Activated naive CD8-positive, alpha-beta T cell treated with anti-CD3 and anti-CD28 coated beads, Interleukin-2, amount 50 U/mL, for 24 hours (primary cell): ENCODE data around the gene PIGU.

Source experiments
- ATAC-seq: fragments of 150-1000 bp; cut with Tn5 transposase; one replicate; pipeline ENCODE4 v1.10.0; 2021
- DNase-seq: peaks from one replicate; pipeline ENCODE4 v3.0.0; 2021
- H3K27ac Mint-ChIP-seq: one replicate; pipeline ENCODE4 v1.8.0; 2021; ENCODE audit warnings: mild to moderate bottlenecking, mixed read lengths
- H3K27me3 Mint-ChIP-seq: one replicate; pipeline ENCODE4 v1.8.0; 2021; ENCODE audit warnings: mixed read lengths
- H3K36me3 Mint-ChIP-seq: one replicate; pipeline ENCODE4 v1.8.0; 2021; ENCODE audit warnings: low read depth, mixed read lengths
- H3K4me1 Mint-ChIP-seq: one replicate; pipeline ENCODE4 v1.8.0; 2021; ENCODE audit warnings: mixed read lengths
- H3K4me3 Mint-ChIP-seq: one replicate; pipeline ENCODE4 v1.8.0; 2021; ENCODE audit warnings: mild to moderate bottlenecking, moderate library complexity, mixed read lengths
- H3K9me3 Mint-ChIP-seq: one replicate; pipeline ENCODE4 v1.8.0; 2021; ENCODE audit warnings: mixed read lengths

The PIGU gene

DNA sequence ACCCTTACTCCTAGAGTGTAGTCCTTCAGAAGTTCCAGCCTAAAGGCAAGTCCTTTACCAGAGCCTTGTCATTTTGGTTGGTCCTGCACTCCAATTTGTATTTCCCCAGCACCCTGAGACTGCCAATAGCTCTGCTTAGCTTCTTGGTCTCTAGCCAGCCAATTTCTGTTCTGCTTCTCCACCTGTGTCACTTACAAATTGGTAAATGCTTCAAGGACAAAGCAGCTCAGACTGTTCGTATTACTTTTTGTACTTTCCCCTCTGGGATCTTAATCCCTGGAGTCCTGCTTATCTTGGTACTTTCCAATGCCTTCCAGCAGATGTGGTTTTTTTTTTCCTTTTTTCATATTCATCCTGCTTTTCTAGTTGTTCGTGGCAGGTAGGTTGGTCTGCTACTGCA, 25.7 kb downstream of the PIGU start:
- Mint-ChIP-seq H3K27me3 (no peaks in the 10 kb centered on the region), H3K4me3 (no peak overlapping the region), H3K36me3 (peaks cover 19% of the 10 kb centered on the region), H3K4me1 (no peaks in the 10 kb centered on the region), H3K27ac (no peak overlapping the region), H3K9me3 (no peaks in the 10 kb centered on the region)
- DNase-seq: no peak
- ATAC-seq: no peak

DNA sequence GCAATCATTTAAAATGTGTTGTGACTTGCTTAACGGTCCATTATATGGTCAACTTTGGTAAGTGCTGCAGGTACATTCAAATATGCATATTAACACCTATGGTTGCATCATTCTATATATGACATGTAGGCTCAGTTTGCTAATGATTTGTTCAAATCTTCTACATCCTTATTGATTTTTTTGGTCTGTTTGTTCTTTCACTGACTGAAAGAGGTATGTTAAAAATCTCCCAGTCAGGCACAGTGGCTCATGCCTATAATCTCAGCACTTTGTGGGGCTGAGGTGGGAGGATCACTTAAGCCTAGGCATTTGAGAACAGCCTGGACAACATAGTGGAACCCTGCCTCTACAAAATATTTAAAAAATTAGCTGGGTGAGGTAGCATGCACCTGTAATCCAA, 29.2 kb downstream of the PIGU start:
- Mint-ChIP-seq H3K4me3 (no peak overlapping the region), H3K27me3 (no peaks in the 10 kb centered on the region)
- no peak for ATAC-seq

DNA sequence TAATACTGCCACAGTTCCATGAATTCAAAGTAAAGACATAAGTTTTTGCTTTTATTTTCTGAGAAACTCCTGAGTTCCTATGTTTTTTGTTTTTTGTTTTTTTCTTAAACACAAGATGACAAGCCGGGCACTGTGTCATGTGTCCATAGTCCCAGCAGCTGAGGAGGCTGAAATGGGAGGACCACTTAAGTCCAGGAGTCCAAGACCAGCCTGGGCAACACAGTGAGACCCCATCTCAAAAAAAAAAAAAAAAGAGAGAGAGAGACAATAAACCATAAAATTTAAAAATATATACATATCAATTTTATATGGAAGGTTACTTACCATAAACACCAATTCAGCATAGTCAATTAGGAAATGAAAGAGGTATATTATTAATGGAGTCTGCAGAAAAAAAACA, 31.9 kb downstream of the PIGU start:
- Mint-ChIP-seq H3K27me3 (no peaks in the 10 kb centered on the region), H3K36me3 (peaks cover 5% of the 10 kb centered on the region), H3K9me3 (no peaks in the 10 kb centered on the region), H3K4me3 (no peak overlapping the region), H3K4me1 (no peaks in the 10 kb centered on the region), H3K27ac (no peak overlapping the region)
- DNase-seq (no peak), ATAC-seq (no peak)

More for the DNA sequence above, 29.2 kb downstream of the PIGU start:
- no peak for DNase-seq
- Mint-ChIP-seq H3K36me3 (peaks cover 9% of the 10 kb centered on the region), H3K4me1 (no peaks in the 10 kb centered on the region), H3K27ac (no peak overlapping the region), H3K9me3 (no peaks in the 10 kb centered on the region)

DNA sequence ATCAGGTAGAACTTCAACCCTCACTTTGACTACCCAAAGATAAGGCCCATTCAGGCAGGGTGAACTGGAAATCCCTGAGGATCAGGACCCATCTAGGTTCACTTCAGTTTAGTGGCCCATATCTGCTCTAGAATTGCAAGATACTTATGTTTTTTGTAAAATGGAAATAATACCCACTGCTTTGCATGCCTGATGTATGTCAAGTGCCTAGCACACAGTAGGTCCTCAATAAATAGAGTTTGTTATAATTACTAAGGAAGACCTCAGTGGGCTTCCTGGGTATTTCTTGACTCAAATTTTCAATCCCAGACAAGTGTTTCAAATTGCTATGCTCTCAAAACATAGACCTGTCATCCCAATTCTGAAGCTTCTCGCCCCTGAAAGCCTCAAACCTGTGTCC, 32.5 kb downstream of the PIGU start:
- no peak overlapping the region for H3K4me3 Mint-ChIP-seq
- H3K9me3 Mint-ChIP-seq: no peaks in the 10 kb centered on the region
- ATAC-seq (no peak), DNase-seq (no peak)
- H3K4me1 Mint-ChIP-seq: no peaks in the 10 kb centered on the region
- H3K36me3 Mint-ChIP-seq: peaks cover 5% of the 10 kb centered on the region
- no peak overlapping the region for H3K27ac Mint-ChIP-seq
- H3K27me3 Mint-ChIP-seq: no peaks in the 10 kb centered on the region

DNA sequence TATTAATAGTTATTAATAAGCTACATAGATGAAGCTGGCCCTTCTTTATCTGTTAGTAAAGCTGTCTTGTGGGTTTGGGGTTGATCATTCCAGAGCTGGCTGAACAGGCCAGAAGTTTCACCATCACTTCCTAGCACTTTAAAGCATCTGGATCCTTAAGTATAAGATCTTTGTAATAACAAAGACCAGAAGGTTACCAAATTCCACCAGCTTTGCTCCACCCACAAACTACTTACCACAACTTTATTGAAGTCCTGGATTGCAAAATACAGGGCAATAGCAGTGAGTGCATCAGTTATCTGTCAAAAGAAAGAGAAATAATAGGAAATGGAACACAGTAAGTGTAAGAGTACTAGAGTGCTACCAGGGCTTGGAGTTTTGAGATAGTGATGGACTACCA, 33.0 kb downstream of the PIGU start:
- H3K27ac Mint-ChIP-seq: no peak overlapping the region
- H3K9me3 Mint-ChIP-seq: no peaks in the 10 kb centered on the region
- no peak for ATAC-seq
- DNase-seq: no peak
- H3K4me3 Mint-ChIP-seq: no peak overlapping the region
- no peaks in the 10 kb centered on the region for H3K27me3 Mint-ChIP-seq
- no peaks in the 10 kb centered on the region for H3K4me1 Mint-ChIP-seq
- H3K36me3 Mint-ChIP-seq: peaks cover 5% of the 10 kb centered on the region

DNA sequence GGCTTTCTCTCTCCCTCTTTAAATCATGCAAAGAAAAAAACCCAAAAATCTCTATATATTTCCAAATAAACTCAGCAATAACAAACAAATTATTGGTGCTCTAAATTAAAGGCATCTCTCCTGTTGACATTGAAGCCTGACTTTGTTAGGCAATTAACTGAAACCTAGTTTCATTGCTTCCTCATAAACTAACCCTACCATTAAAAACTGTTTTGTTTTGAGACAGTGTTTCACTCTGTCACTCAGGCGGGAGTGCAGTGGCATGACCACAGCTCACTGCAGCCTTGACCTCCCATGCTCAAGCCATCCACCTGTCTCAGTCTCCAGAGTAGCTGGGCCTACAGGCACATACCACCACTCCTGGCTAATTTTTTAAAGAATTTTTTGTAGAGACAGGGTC, 34.9 kb downstream of the PIGU start:
- no peaks in the 10 kb centered on the region for H3K9me3 Mint-ChIP-seq
- H3K27me3 Mint-ChIP-seq: no peaks in the 10 kb centered on the region
- ATAC-seq (no peak), DNase-seq (no peak)
- H3K4me1 Mint-ChIP-seq: no peaks in the 10 kb centered on the region
- H3K27ac Mint-ChIP-seq: no peak overlapping the region
- H3K36me3 Mint-ChIP-seq: peaks cover 9% of the 10 kb centered on the region
- no peak overlapping the region for H3K4me3 Mint-ChIP-seq

DNA sequence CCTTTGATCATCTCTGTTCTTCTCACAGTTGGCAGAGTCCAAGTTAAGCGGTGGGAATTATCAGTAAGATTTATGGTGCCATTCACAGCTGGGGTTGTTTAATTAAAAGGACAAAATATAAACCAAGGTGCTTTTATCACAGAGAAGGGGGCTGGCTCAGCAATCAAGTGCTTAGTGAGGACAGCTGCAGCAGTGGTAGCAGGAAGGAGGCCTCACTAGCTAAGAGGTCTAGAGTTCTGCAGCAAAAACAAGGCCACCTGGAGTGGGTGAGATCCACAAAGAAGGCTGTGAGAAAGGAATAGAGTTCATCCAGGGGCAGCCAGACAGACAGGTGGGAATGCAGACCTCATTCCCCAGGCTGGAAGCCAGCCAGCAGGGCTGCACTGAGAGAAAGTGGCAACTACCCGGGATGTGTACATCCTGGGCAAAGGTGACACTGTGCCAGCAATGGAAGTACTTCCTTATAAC, 37.1 kb downstream of the PIGU start:
- H3K36me3 Mint-ChIP-seq: peaks cover 17% of the 10 kb centered on the region
- no peak overlapping the region for H3K4me3 Mint-ChIP-seq
- no peaks in the 10 kb centered on the region for H3K9me3 Mint-ChIP-seq
- ATAC-seq (no peak), DNase-seq (no peak)
- no peaks in the 10 kb centered on the region for H3K4me1 Mint-ChIP-seq
- H3K27ac Mint-ChIP-seq: no peak overlapping the region
- H3K27me3 Mint-ChIP-seq: no peaks in the 10 kb centered on the region

DNA sequence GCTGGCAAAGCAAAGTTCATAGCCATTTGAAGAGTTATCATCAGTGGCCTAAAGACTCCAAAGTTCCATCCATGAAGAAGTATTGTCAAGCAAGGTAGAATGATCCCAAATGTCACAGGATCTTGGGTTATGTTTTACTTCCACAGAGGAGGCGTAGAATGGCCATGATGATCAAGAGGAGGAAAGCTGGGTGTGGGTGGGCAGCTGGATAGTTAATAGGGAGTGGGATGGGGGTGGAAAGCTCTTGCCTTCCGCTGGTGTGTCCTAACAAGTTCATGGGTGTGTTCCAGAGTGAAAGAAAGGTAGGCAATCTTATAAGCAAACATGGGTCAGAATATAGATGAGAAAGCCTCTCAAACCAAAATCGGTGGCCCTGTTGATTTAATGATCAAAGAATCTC, 38.4 kb downstream of the PIGU start:
- no peak overlapping the region for H3K27ac Mint-ChIP-seq
- H3K36me3 Mint-ChIP-seq: peaks cover 19% of the 10 kb centered on the region
- ATAC-seq: no peak
- H3K27me3 Mint-ChIP-seq: no peaks in the 10 kb centered on the region
- no peaks in the 10 kb centered on the region for H3K4me1 Mint-ChIP-seq
- DNase-seq: no peak
- H3K4me3 Mint-ChIP-seq: no peak overlapping the region
- H3K9me3 Mint-ChIP-seq: no peaks in the 10 kb centered on the region

DNA sequence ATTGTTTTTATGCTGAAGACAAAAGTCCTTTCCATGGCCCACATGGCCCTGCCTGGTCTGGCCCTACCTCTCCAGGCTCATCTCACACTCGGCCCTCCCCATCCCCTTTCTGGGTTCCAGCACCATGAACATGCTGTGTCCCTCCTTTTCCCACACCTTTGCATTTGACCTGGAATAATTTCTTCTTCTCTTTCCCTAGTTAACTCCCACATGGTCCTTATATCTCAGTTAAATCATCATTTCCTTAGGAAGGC, 38.9 kb downstream of the PIGU start:
- ATAC-seq: no peak
- H3K4me3 Mint-ChIP-seq: no peak overlapping the region

DNA sequence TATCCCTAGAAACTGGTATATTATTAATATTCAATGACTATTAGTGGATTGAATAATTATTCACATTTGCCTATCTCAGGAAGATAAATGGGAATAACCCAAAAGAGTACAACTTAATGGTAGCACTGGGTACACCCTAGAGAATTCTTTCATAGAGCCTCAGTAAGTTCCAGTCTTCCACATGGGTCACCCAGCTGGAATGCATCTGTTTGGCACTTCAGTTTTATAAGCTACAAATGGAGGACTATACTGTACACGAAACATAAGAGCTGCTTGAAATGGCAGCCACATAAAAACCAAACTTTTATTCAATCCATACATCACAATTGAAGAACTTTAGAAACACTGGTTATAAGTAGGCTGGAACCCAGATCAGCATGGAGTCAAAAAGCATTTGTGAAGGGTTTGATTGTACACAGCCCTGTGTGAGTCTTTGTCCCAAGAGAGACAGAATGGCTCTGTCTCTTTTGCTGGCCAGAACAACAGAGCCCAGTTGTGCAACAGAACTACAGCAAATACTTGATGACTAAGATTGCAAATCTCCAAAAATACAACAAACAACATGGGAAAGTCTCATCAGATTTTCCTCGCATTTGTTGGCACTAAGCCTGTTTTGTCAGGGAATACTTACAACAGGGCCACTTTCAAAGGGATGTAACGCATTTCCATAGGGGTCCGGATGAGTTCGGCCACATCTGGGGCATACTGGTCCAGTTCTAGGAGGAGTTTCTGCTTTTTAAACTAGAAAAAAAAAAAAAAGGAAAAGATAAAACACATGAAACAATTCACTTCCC, 39.5 kb downstream of the PIGU start:
- no peak overlapping the region for H3K4me3 Mint-ChIP-seq

More for the DNA sequence above, 38.9 kb downstream of the PIGU start:
- no peaks in the 10 kb centered on the region for H3K9me3 Mint-ChIP-seq
- DNase-seq: no peak
- H3K27ac Mint-ChIP-seq: no peak overlapping the region
- no peaks in the 10 kb centered on the region for H3K4me1 Mint-ChIP-seq
- H3K27me3 Mint-ChIP-seq: no peaks in the 10 kb centered on the region
- H3K36me3 Mint-ChIP-seq: peaks cover 22% of the 10 kb centered on the region

DNA sequence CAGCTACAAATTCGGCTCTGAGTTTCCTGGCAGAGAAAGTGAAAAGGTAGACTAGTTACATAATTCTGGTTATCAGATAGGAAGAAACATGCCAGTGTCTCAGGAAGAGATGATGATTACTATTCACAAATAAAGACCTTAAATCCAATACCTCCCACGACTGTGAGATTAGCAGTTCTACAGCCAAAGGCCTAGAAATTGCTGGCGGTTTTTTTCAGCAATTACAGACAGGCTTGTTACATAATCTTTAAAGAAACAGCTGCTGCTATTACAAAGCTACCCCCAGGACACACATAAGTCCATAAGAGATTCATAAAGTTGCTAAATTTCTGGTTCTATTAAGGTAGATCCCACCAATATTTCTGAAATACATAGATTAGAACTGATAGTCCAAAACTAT, 40.2 kb downstream of the PIGU start:
- ATAC-seq (no peak), DNase-seq (no peak)
- no peaks in the 10 kb centered on the region for H3K4me1 Mint-ChIP-seq
- no peaks in the 10 kb centered on the region for H3K9me3 Mint-ChIP-seq
- peaks cover 28% of the 10 kb centered on the region for H3K36me3 Mint-ChIP-seq
- no peak overlapping the region for H3K27ac Mint-ChIP-seq
- no peaks in the 10 kb centered on the region for H3K27me3 Mint-ChIP-seq
- no peak overlapping the region for H3K4me3 Mint-ChIP-seq

More for the DNA sequence above, 39.5 kb downstream of the PIGU start:
- H3K9me3 Mint-ChIP-seq: no peaks in the 10 kb centered on the region
- H3K27ac Mint-ChIP-seq: no peak overlapping the region
- no peaks in the 10 kb centered on the region for H3K27me3 Mint-ChIP-seq
- ATAC-seq (no peak), DNase-seq (no peak)
- no peaks in the 10 kb centered on the region for H3K4me1 Mint-ChIP-seq
- peaks cover 28% of the 10 kb centered on the region for H3K36me3 Mint-ChIP-seq

DNA sequence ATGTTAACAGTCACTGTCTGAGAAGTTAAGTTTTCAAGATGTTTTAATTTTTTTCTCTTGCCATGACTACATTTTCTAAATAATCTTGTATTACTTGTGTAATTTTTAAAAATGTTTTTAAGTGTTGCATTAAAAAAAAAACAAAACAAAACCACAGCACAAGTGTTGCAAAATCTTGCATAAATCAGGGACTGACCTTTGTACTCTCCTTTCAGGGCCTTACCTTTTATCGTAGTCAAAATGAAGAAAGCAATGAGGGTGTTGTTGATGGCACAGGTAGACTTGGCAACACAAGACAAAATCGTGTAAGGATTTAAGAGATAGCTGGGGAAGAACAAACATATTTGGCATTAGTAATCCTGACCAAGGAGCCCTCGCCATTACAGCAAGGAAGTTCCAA, 42.5 kb downstream of the PIGU start:
- Mint-ChIP-seq H3K4me3 (no peak overlapping the region), H3K9me3 (no peaks in the 10 kb centered on the region), H3K4me1 (no peaks in the 10 kb centered on the region), H3K36me3 (peaks cover 32% of the 10 kb centered on the region), H3K27me3 (no peaks in the 10 kb centered on the region), H3K27ac (no peak overlapping the region)
- DNase-seq (no peak), ATAC-seq (no peak)

DNA sequence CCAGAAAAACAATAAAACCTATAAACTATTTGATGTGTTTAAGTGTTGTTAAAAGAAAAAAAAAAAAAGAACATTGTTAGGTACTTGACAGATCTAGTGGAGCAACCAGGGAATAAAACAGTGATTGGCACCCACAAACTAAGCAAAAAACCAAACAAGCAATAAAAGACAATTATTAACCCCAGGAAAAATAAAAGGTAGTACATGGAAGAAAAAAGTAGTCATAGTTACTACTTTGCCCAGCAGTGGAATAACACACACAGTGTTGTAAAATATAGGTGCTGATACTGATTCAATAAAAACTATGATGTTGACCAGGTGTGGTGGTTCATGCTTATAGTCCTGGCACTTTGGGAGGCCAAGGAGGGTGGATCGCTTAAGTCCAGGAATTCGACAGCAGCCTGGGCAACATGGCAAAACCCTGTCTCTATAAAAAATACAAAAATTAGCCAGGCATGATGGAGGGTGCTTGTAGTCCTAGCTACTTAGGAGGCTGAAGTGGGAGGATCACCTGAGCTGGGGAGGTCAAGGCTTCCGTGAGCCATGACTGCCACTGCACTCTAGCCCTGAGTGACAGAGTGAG, 43.9 kb downstream of the PIGU start:
- DNase-seq (no peak), ATAC-seq (no peak)
- H3K27me3 Mint-ChIP-seq: no peaks in the 10 kb centered on the region
- H3K27ac Mint-ChIP-seq: no peak overlapping the region
- H3K36me3 Mint-ChIP-seq: peaks cover 29% of the 10 kb centered on the region
- H3K9me3 Mint-ChIP-seq: no peaks in the 10 kb centered on the region
- H3K4me1 Mint-ChIP-seq: no peaks in the 10 kb centered on the region
- H3K4me3 Mint-ChIP-seq: no peak overlapping the region

DNA sequence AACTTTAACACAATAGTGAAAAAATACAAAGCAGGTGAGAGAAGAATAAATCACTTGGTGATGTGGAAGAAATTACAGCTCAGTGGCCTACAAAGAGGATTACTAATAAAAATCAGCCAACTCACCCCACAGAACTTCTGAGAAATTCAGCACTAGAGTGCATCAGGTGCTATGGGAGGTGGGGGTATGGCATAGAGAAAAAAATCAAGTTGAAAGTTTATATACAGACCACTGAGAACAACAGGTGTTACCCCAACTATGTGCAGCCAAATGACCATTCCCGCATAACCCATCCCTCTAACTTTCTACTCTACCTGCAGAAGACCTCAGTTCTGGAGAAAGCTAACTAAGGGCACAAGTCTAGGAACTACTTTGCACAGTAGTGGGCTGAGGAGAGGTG, 47.0 kb downstream of the PIGU start:
- Mint-ChIP-seq H3K27me3 (no peaks in the 10 kb centered on the region), H3K36me3 (peaks cover 20% of the 10 kb centered on the region), H3K9me3 (no peaks in the 10 kb centered on the region), H3K27ac (no peak overlapping the region), H3K4me1 (no peaks in the 10 kb centered on the region), H3K4me3 (no peak overlapping the region)
- ATAC-seq: no peak
- DNase-seq: no peak

DNA sequence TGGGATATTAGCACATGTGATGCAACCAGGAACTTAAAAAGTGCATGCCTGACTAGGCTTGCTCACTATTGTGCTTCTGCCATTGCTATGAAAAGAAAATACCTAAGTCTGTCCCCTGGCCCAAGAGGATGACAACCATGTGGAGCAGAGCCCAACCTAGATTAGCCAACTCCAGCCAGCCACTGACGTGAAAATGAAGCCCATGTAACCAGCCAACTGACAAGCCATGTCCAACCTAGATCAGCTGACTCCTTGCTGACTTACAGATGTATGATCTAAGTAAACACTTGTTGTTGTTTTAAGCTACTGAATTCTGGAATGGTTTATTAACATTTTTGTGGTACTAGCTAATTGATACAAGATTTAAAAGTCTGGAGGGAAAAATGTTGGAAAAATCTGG, 47.5 kb downstream of the PIGU start:
- H3K4me1 Mint-ChIP-seq: no peaks in the 10 kb centered on the region
- no peak overlapping the region for H3K4me3 Mint-ChIP-seq
- no peak for ATAC-seq
- H3K9me3 Mint-ChIP-seq: no peaks in the 10 kb centered on the region
- H3K27me3 Mint-ChIP-seq: no peaks in the 10 kb centered on the region
- peak overlapping the region; percentile 37 for H3K27ac Mint-ChIP-seq
- peaks cover 15% of the 10 kb centered on the region for H3K36me3 Mint-ChIP-seq
- no peak for DNase-seq

DNA sequence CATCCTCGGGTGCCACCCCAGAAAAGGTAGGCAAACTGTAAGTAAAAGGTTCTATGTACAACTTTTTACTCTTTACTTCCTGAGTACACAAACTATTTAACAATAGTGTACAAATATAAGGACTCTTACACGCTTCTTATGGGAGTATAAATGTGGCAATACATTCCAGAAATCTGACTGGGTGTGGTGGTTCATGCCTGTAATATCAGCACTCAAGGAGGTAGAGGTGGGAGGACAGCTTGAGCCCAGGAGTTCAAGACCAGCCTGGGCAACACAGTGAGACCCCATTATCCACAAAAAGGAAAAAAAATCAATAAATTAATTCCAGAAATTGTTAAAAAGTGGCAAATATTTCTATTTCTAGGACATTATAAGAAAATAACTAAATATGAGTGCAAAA, 48.9 kb downstream of the PIGU start:
- no peak for DNase-seq
- no peak for ATAC-seq
- Mint-ChIP-seq H3K36me3 (peaks cover 15% of the 10 kb centered on the region), H3K9me3 (no peaks in the 10 kb centered on the region), H3K4me3 (no peak overlapping the region), H3K27me3 (no peaks in the 10 kb centered on the region), H3K27ac (no peak overlapping the region), H3K4me1 (peaks cover 7% of the 10 kb centered on the region)
